ENCODE measurements around the gene ANTXR2.

ANTXR2 gene

GRCh38 chr4:79893456-79893855 lies 179.6 kb downstream of the ANTXR2 start:
- TF ChIP-seq, protein P1, sequence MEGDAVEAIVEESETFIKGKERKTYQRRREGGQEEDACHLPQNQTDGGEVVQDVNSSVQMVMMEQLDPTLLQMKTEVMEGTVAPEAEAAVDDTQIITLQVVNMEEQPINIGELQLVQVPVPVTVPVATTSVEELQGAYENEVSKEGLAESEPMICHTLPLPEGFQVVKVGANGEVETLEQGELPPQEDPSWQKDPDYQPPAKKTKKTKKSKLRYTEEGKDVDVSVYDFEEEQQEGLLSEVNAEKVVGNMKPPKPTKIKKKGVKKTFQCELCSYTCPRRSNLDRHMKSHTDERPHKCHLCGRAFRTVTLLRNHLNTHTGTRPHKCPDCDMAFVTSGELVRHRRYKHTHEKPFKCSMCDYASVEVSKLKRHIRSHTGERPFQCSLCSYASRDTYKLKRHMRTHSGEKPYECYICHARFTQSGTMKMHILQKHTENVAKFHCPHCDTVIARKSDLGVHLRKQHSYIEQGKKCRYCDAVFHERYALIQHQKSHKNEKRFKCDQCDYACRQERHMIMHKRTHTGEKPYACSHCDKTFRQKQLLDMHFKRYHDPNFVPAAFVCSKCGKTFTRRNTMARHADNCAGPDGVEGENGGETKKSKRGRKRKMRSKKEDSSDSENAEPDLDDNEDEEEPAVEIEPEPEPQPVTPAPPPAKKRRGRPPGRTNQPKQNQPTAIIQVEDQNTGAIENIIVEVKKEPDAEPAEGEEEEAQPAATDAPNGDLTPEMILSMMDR (IDR thresholded peaks at IDR 0.05), result no peak

DNA sequence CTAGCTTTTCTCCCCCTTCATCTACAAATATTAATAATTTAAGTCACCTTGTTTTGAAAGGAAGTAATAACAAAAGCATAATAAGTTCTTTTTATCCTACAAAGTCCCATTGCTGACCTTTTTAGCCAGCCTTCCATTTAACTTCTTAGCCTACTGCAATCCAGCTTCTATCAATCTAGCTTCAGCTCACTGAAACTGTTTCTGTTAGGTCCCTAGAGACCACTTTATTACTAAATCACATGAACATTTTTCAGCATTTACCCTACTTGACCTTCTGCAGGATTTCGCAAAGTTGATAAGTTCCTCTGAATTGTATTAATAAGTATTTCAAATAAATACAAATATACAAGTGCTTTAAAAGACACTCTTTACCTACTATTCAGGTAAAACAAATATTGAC lies 186.5 kb downstream of the ANTXR2 start:
- TF ChIP-seq, protein P1 (IDR thresholded peaks at IDR 0.05), result no peak

- TF ChIP-seq, protein P1 (IDR thresholded peaks at IDR 0.05), result no peak
Measured at GRCh38 chr4:79886021-79886420, 187.0 kb downstream of the ANTXR2 start.

DNA sequence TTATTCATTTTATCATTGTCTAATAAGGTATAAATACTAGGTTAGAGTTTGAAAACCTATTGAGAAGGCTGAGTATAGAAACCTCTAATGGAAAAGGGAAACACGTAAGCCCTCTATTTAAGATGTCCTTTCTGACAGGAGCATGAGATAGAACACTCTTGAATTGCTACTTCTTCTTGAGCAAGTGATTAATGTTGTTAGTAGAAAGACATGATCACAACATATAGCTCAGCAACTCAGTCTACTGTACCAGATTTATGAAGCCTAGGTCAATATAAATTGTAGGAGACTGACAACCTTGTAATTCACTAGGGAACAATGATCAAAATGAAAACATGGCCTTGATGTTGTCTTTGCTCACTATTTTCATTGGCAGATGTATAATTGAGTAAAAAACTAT lies 189.7 kb downstream of the ANTXR2 start:
- TF ChIP-seq, protein P1 (IDR thresholded peaks at IDR 0.05), result no peak

DNA sequence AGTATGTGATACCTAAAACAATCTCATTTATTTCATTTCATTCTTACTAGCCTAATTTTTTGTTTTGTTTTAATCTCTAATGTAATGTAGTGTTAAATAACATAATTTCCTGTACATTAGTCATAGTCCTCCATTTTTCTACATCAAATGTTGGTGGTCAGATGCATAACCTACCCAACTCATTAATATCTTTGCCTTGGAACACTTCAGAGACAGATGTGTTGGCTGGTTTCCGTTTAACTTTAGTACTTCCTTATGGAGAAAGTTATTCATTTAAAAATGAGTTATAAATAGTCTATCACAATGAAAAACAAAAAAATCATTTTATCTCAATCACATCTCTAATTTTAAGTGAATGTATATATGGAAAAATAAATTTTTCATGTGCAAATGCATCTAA lies 190.2 kb downstream of the ANTXR2 start:
- TF ChIP-seq, protein P1 (IDR thresholded peaks at IDR 0.05), result no peak

DNA sequence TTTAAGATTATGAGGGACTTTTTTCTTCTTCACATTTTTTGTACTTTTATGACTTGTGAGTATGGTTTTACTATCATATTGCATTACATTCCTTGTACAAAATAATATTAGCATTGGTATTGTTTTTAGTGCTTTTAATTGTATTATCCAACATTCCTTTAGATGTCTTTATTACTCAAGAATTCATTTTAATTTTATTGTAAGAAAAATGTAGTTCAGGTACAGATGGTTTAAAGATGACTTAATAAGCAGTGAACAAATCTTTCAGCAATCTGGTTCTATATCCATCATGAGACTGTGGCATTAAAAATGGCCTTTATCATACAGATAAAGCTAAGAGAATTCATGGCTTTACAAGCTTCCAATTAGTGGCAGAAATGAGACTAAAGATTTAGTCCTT lies 191.6 kb downstream of the ANTXR2 start:
- TF ChIP-seq, protein P1 (IDR thresholded peaks at IDR 0.05), result no peak

DNA sequence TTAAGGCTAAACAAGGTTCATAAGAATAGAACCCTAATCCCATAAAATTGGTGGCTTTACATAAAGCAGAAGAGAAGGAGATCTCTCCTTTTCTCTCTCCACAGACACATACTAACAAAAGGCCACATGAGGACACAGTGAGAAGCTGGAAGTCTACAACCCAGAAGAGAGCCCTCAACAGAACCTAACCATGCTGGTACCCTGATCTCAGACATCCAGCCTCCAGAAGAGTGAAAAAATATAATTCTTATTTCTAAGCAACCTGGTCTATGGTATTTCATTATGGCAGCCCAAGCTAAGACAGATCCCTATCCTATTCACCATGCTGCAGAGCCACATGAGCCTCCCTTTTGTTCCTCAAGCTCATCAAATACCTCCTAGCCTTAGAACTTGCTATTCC lies 195.5 kb downstream of the ANTXR2 start:
- TF ChIP-seq, protein P1 (IDR thresholded peaks at IDR 0.05), result no peak

- TF ChIP-seq, protein P1 (IDR thresholded peaks at IDR 0.05), result no peak
Measured at GRCh38 chr4:79875344-79875899, 197.6 kb downstream of the ANTXR2 start.

Measured in LNCAP (cell line).